ENCODE data around the gene QSOX2.

The QSOX2 gene, protein sequence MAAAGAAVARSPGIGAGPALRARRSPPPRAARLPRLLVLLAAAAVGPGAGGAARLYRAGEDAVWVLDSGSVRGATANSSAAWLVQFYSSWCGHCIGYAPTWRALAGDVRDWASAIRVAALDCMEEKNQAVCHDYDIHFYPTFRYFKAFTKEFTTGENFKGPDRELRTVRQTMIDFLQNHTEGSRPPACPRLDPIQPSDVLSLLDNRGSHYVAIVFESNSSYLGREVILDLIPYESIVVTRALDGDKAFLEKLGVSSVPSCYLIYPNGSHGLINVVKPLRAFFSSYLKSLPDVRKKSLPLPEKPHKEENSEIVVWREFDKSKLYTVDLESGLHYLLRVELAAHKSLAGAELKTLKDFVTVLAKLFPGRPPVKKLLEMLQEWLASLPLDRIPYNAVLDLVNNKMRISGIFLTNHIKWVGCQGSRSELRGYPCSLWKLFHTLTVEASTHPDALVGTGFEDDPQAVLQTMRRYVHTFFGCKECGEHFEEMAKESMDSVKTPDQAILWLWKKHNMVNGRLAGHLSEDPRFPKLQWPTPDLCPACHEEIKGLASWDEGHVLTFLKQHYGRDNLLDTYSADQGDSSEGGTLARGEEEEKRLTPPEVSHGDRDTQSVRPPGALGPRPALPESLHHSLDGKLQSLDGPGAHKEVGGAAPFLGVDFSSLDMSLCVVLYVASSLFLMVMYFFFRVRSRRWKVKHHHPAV

DNA sequence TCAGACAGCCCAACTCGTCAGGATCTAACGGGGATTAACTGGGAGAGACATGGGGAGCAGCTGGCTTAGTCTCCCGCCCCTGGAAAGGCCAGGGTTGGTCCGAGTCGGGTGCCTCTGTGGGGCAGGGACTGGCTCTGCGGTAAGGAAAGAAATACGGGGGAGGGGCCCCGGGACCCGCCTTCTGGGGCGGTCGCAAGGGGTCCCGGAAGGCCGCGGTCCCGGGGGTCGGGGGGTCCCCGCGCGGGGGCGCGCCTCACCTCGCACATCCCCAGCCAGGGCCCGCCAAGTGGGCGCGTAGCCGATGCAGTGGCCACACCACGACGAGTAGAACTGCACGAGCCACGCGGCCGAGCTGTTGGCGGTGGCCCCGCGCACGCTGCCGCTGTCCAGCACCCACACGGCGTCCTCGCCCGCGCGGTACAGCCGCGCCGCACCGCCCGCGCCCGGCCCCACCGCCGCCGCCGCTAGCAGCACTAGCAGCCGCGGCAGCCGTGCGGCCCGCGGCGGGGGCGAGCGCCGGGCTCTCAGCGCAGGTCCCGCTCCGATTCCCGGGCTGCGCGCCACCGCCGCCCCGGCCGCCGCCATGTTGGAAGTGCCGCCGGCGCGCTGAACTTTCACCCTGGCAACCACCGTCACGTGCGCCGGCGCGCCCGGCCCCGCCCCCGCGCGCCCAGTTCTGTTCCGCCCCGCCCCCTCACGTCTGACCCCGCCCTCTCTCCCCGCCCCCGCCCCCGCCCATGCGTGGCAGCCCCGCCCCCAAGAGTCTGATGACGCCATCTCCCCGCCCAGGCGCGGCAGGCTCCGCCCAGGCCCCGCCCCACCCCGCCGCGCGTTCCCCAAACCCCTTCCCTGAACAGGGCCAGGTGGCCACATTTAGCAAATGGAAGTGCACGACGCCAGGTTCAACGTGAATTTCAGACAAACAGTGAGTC, at the start of gene QSOX2:
Gene QSOX2, minus strand, starts transcription at position 594 of the 932 bp plus-strand sequence. Its CDS starts 9 bp downstream, at position 585.
- DNase-seq (ENCODE audit: low spot score): peak; percentile 92

DNA sequence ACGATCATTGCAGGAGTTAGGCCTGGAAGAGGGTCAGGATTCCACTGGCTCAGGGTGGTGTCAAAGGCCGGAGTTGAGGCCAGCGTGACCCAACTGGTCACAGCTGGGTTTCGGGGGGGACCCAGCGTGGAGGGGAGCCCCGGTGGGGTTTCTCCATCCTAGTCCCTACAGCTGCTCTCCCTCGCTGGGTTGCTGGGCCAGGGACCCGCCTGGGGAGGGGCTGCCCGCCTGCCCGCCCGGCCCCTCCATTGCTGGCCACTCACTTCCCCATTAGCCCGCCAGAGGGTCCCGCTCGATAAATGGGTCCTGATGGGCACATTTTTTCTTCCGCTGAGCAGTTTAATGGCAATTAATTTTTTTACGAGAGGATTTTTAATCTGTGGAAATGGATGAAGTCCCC, 49.4 kb upstream of the QSOX2 start:
- no peak for DNase-seq (ENCODE audit: low spot score)

DNA sequence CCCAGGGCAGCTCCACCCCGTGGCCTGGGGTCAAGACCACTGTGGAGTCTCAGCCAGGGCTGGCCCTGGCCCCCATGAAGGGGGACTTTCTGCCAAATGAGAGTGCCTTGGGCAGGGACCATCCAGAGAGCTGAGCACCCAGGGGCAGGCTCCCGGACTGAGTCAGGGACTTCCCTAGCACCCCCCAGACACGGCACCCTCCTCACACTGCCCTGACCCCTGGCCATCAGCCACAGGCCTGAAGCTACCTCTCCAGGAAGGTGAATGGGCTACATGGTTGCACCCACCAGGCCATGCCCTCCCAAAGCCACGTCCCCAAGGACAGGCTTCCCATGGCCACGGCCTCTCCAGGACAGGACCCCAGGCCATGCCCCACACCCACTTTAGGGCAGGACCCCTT, 48.8 kb upstream of the QSOX2 start:
- no peak for DNase-seq (ENCODE audit: low spot score)

DNA sequence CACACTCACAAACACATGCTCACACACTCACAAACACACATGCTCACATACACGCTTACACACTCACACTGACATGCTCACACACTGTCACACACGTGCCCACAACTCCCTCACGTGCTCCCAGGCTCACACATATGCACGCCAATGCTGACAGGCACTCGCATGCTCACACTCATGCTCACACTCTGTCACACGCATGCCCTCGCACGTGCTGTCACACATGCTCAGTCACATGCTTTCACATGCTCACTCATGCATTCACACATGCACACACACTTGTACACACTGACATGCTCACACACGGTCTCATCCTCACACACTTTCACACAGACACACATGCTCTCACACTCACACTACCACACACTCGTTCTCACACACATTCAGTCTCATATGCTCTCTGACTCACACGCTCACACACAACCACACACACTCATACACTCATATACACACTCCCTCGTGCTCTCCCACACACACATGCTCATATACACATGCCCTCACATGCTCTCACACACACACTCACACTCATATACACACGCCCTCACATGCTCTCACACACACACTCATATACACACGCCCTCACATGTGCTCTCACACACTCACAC, 48.0 kb upstream of the QSOX2 start:
- DNase-seq (ENCODE audit: low spot score): no peak

DNA sequence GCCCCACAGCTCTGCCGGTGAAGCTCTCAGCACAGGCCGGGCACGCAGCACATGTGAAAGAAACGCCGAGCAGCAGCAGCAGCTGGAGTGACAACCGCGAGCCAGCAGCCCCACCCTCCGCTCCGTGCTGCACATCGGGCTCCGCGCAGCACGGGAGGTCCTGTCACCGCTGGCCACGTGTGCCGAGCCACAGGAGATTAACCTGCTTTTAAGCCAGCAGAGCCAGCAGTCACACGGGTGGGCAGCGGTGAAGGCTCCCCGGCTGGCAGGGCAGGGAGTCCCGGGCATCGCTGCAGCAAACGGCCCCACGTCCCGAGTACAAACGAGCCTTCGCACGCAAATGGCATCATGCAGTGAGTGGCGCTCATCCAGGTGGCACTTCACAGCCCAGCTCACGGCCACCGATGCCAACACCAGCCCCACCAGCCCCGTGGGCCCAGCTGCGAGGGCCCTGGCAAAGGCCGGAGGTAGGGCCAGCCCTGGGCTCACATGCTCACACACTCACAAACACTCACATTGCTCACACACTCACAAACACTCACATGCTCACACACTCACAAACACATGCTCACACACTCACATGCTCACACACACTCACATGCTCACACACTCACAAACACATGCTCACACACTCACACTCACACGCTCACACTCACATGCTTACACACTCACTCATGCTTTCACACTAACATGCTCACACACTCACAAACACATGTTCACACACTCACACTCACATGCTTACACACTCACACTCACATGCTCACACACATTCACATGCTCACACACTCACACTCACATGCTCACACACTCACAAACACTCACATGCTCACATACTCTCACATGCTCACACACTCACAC, 47.2 kb upstream of the QSOX2 start:
- DNase-seq (ENCODE audit: low spot score): no peak

DNA sequence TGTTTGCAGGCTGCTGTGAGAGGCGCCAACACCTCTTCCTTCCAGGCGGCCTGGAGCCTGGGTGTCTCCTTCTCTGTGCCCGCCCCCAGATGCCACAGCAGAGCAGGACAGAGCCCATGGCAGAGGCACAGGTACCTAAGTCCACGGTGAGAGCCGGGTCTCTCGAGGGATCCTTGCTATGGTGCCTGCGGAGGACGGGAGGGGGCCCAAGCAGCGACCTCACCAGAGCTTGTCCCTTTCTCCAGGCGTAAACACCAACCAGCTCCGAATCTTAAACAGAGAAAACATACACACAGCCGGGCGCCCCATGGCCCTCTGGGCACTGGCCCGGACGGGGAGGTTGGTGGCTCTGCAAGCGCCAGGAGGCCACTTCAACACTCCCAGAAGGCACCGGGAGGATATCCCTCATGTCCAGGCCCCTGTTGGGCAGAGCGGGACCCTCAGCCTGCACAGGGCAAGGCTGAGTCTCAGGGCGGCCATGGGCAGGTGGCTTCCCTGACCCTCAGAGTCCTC, 46.5 kb upstream of the QSOX2 start:
- no peak for DNase-seq (ENCODE audit: low spot score)

DNA sequence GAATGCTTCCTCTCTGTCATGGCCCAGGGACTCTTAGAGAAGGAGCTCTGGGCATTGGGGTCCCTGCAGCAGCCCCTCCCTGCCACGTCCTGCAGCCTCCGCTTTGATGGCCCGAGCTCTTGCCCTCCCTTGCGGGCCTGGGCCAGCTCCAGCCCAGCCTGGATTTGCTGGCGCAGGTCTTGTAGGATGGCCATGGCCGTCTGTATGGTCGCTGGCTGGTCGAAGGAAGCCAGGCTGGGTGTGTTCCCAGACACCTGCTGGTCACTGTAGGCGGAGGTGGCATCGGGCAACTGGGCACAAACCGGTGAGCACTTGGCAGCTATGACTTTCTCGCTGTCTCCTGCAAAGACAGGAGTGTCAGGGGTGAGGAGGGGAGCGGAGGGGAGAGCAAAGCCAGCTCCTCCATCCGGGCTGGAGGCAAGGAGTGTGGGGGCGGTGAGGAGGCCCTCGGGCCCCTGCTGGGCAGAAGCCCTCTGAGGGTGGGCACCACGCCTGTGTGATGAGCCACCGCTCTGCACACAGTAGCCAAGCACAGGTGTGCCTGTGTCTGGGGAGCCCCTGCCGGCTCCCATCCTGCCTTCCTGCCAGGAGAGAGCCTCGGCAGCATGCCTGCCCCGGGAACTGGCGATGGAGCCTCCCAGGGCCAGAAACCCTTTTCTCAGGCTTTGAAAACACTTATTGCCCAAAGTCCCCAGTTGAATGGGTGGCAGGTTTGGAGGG, 45.9 kb upstream of the QSOX2 start:
- DNase-seq (ENCODE audit: low spot score): no peak

DNA sequence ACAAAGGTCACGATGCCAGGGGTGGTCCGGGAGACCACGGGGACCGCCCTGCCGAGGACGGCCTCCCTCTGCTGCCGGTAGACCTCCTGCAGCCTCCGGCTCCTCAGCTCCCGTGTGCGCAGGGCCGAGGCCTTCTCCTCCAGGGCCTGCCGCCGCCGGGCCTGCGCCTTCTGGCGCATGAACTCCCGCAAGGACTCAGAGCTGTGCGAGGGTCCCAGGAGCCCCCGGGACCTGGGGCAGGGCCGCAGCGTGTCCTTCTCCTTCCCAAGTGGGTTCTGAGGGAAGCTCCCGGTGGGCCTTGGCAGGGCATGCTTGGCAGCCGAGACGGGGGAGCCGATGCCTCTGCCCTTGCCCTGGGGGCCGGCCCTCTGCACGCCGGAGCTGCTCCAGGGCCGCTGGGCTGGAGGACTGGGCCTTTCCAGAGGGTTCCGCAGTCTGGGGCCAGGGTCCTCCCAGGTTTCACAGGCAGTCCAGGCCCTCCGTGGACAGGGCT, 44.9 kb upstream of the QSOX2 start:
- no peak for DNase-seq (ENCODE audit: low spot score)

DNA sequence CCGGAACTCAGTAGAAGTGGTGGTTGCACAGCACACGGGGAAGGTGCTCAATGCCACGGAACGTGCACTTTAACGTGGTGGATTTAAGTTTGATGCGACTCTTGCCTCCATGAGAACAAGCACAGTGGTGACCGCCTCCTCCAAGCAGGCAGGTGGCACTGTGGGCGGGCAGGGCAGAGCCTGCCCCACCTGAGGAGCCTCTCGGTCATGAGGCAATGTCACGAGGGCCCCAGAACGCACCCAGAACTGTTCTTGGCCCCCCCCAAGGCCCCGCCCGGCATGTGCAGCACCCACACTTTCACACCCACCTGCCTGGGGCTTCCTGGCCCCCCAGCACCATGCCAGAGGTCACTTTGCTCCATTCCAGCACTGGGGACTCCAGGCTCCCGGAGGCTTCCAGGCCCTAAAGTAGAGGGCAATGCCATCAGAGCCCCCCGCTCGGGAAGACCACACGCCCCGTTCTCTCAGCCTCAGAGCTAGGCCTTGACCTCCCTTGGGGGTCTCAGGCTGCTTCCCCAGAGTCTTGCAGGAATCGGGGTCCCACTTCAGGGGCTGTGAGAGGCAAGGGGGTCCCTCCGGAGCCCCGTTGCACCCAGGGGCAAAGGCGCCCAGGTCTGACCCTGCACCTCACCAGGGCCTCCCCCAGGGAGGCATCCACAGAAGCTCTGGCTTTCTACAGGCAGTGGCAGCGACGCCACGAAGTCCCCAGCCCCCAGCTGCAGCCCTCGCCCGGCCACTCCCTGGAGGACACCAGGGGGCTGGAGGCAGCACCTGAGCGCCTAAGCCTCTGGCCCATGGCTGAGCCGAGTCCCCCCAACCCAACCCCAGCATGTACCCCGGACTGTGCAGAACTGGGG, 44.3 kb upstream of the QSOX2 start:
- DNase-seq (ENCODE audit: low spot score): no peak

DNA sequence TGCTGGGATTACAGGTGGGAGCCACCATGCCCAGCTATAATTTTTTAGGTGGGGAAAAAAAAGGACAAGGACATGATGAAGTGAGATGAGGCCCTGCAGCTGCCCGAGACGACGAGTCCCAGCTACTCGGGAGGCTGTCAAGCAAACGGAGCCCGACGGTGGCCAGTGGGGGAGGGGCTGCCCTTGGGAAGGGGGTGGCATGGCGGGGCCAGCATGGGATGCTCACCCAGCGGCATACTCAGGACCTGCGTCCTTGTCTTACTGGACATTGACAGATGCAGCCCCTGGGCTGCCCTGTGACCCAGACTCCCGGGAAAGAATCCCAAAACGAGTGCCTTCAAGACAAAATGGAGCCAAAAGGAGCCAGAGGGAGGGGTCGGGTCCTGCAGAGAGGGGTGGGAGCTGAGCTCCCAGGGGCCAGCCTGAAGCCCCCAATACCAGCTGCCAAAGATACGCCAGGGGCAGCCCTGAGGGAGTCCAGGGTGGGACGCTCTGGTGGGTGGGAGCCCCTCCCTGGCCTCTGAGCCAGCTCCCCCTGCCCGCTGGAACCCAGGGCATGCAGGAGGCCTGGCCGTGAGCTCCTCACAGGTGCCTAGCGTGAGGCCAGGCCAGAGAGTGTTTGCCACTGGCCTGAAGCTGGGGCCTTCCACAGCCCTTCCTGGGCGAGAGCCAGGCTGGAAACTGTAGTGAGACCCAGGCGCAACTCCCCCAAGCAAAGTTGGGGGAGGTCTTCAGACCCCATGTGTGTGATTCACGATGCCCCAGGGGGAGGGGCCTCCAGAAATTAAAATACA, 42.5 kb upstream of the QSOX2 start:
- DNase-seq (ENCODE audit: low spot score): no peak

DNA sequence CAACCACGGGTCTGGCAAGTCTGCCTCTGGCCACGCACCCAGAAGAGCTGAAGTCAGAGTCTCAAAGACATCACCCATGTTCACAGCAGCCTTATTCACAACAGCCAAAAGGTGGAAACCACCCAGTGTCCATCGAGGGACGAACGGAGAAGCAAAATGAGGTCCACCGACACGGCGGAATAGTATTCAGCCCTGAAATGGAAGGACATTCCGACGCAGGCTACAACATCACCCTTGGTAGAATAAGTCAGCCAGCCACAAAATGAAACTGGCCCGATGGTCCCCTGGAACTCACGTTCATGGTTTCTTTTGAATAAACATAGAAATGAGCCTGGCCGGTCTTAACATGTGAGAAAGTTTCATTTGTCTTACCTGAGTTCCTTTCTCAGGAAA, 41.4 kb upstream of the QSOX2 start:
- no peak for DNase-seq (ENCODE audit: low spot score)

DNA sequence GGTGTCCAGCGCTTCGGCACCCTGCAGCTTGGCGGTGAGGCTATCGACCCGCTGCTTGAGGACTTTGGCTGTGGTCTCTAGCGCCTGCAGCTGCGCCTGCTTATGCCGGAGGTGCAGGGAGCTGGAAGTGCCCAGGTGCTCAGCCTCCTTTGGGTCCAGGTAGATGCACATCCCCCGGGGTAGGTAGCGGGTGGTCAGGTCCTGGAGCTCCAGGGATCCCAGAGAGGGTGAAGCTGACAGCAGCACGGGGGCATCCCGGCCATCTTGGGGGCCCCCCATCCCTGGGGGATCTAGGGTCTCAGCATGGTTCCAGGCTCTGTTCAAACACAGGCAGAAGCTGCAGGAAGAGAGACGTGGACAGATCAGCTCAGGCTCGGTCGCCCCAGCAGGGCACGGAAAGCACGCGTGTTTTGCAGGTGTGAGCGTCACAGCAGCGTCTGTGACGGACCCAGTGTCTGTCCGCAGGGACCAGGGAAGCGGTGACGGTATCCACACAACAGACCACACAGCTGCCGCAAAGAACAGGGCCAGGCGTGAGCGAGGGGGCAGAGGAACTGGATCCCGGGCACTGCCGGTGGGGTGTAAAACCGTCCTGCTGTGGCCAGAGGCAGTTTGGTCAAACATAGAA, 40.9 kb upstream of the QSOX2 start:
- DNase-seq (ENCODE audit: low spot score): no peak

DNA sequence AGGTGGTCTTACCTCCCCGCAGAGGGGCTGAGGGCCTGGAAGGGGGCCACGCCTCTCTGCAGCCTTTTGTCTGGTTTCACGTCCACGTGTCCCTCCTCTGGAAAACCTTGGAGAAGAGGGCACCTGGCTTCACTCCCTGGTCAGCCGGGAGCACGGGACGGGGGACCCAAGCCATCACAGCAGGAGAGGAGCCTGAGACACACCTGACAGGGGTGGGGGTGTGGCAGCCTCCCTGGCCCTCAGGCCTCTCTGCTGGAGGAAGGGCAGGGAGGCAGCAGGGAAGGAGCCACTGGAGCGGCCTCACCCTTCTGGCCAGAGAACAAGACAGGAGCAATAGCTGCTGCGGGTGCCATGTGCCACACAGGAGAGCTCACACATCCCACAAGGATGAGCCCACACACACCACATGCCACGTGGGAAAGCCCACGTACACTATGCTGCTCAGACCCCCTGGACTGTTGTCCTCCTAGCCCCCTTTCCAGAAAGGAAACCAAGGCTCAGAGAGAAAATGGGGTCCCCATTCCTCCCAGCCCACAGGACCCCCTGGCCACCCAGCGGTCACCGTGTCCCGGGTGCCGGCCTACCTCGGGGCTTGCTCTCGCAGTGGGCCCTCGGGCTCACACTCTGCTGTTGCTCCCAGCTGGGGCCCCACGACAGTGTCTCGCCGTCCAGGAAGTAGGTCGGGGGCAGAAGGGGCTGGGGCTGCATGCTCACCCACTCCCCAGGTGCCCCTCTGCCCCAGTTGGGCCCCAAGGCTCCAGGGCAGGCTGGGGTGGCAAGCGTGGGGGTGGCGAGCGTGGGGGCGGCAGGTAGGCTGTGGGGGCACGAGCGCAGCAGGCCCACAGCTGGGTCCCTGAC, 40.1 kb upstream of the QSOX2 start:
- no peak for DNase-seq (ENCODE audit: low spot score)

DNA sequence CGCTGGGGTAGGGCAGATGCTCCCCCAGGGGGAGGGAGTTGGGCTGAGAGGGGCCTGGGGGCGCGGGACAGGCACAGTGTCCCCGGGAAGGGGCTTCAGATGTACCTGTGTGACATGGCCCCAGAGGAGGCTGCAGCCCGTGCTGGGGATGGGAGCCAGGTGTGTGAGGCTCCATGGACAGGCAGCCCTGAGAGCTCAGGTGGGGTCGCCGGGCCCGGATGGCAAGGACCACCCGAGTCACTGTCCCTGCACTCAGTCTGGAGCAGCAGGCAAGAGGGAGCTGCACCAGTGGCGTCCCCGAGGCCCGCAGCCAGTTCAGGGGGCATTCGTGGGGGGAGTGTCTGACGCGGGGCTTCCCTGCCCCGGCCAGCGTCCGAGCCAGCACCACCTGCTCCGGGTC, 39.3 kb upstream of the QSOX2 start:
- DNase-seq (ENCODE audit: low spot score): no peak

DNA sequence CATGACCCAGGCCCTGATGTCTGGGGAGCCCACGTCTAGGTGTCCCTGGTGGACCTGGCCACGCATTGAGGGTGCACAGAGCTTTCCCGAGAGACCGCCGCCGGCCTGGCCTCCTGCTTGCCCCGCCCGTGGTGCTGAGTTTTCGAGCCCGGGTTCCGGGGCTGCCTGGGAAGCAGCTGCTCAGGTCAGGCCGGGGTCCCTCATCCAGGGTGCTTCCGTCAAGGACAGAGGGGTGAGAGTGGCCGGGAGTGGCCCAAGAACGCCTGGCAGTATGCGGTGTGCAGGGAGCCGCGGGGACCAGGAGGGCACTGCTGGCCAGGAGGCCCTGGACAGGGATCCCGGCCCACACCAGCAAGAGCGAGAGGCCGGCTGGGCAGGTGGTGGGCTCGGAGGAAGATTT, 38.7 kb upstream of the QSOX2 start:
- no peak for DNase-seq (ENCODE audit: low spot score)

DNA sequence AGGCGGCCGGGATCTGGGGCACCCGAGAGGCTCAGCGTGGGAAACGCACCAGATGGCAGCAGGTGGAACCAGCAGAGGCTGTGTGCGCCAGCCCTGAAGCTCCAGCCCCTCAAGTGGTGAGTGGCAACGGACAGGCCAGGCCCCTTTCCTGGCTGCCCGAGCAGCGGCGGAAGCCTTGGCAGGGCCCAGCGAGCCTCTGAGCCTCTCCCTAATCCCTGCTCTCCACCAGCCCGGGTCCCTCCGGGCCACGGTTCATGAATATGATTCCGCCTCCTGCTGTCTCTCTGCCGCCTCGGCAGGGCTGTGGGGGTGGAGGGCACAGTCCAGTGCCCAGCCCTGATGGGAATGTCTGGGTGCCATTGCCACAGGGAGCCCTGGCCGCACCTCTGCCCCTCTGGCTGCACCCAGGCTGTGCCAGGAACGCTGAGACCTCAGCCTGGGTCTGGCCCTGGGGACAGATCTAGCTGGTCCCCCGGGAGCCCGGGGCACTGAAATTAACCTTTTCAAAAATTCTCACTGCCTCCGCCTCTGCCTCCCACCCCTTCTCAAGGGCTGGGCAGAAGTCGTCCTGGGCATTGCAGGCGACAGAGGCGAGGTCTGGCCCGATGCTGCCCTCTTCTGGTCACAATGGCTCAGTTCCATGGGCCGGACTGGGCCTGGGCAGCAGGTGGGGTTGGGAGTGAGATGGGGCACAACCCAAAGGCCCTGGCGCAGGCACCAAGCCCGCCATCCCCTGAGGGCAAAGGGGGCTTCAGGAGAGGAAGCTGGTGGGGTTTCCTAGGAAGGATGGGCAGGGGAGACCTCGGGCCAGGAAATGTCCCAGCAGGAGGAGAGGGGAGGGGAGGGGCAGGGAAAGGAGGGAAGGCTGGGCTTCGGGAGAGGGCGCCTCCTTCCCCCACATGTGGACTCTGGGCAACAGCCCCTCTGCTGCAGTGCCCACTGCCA, 38.0 kb upstream of the QSOX2 start:
- DNase-seq (ENCODE audit: low spot score): peak; percentile 71

All from LoVo (cell line).